ENCODE results near the gene PGS1. TPM values are rescaled to one million over a fixed set of nuclear protein-coding genes. Genes with fewer than 3 reads are reported as not detected.

The PGS1 gene
- total RNA-seq, 6 experiments from 2014 or later, result 20.2 to 26.1 (median 24.5) TPM

DNA sequence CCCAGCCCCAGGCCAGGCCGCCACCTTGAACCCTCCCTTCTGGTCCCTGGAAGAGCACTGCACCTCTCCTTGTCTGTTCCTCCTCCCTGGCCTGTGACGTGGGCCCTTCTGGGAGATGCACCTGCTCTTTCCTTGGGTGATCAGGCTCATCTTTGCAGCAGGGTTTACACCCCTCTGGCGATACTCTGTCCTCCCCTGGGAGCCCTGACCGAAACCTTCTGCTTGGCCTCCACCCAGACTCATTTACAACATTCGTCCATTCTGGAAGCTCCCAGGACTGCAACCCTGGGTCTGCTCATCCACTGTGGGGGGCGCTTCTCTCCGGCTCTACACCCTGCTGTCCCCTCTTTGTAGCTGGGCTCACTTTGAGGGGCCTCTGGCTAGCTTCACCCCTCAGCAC lies 73.3 kb downstream of the PGS1 start:
- no peak overlapping the region for H3K27ac Mint-ChIP-seq
- DNase-seq, result no peak
- no peaks in the 10 kb centered on the region for H3K4me1 Mint-ChIP-seq (ENCODE audit: low read depth)
- no peaks in the 10 kb centered on the region for H3K36me3 Mint-ChIP-seq (ENCODE audit: low read depth)
- H3K4me3 Mint-ChIP-seq, result no peak overlapping the region
- peaks cover 29% of the 10 kb centered on the region for H3K27me3 Mint-ChIP-seq (ENCODE audit: insufficient read depth)
- TF ChIP-seq, protein P1, sequence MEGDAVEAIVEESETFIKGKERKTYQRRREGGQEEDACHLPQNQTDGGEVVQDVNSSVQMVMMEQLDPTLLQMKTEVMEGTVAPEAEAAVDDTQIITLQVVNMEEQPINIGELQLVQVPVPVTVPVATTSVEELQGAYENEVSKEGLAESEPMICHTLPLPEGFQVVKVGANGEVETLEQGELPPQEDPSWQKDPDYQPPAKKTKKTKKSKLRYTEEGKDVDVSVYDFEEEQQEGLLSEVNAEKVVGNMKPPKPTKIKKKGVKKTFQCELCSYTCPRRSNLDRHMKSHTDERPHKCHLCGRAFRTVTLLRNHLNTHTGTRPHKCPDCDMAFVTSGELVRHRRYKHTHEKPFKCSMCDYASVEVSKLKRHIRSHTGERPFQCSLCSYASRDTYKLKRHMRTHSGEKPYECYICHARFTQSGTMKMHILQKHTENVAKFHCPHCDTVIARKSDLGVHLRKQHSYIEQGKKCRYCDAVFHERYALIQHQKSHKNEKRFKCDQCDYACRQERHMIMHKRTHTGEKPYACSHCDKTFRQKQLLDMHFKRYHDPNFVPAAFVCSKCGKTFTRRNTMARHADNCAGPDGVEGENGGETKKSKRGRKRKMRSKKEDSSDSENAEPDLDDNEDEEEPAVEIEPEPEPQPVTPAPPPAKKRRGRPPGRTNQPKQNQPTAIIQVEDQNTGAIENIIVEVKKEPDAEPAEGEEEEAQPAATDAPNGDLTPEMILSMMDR (IDR thresholded peaks at IDR 0.05), result no peak
- no peaks in the 10 kb centered on the region for H3K9me3 Mint-ChIP-seq

DNA sequence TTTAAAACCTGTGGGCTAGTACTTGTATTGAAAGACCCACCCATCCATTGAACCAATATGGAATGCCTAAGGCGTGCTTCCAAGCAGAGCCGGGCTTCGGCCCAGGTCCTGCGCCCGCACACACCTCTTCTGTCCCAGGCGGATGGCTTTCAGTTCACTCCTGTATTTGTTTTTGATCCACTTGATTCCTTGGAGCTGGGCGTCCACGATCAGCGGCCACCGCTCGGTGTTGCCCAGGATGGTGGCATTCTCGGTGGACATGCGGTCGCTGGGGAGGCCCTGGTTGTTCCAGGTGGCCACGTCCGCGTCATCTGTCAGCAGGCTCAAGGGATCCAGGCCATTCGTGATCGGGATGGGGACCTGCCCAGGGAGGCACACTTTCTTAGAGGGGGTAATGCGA lies 75.9 kb downstream of the PGS1 start:
- Mint-ChIP-seq H3K9me3 (no peaks in the 10 kb centered on the region), H3K36me3 (ENCODE audit: low read depth) (no peaks in the 10 kb centered on the region), H3K27ac (no peak overlapping the region), H3K4me1 (ENCODE audit: low read depth) (no peaks in the 10 kb centered on the region), H3K27me3 (ENCODE audit: insufficient read depth) (peaks cover 35% of the 10 kb centered on the region), H3K4me3 (no peak overlapping the region)
- DNase-seq, result no peak
- TF ChIP-seq, protein P1 (IDR thresholded peaks at IDR 0.05), result no peak

DNA sequence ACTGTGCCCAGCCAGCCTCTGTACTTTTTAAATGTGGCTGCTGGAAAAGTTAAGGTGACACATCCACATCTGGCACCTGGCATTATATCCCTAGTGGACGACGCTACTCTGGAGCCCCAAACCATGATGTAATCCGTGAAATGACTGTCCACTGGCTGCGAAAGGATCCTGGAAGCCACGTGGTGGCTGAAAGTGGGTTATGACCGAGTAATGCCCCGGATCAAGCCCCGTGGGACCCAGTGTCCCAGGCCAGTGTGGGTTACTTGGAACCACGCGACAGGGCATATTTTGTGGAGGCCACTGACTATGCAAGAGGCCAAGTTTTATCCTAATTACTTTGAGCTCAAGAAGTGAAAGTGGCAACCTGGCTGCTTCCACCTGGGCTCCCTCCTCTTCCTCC lies 79.6 kb downstream of the PGS1 start:
- Mint-ChIP-seq H3K27ac (no peak overlapping the region), H3K36me3 (ENCODE audit: low read depth) (no peaks in the 10 kb centered on the region), H3K27me3 (ENCODE audit: insufficient read depth) (peaks cover 43% of the 10 kb centered on the region), H3K4me1 (ENCODE audit: low read depth) (no peaks in the 10 kb centered on the region), H3K9me3 (no peaks in the 10 kb centered on the region), H3K4me3 (no peak overlapping the region)
- TF ChIP-seq, protein P1 (IDR thresholded peaks at IDR 0.05), result no peak
- DNase-seq, result no peak

DNA sequence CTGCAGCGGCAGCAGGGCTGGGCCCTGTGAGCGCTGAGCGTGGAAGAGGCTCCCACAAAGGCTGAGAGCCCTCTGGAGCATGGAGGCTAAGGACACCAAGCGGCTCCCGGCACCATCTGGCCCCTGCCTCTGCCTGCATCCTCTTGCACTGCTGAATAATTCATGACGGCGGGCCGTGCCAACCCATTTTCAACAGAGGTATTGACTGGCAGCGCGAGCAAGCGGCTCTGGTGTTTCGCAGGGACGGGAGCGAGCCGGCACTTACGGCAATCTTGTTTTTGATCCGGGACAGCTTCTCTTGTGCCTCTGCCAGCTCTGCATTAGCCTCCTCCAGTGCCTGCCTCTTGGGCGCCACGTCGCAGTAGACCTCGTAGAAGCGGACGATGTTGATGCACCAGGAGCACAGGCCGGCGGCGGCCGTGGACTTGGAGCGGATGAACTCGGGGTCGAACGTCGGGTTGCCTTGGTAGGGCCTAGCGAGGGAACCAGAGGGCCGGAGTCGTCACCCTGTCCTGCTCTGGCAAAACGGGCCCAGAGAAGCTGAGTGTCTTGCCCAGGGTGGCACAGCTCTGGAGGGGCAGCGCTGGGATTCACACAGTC lies 80.4 kb downstream of the PGS1 start:
- no peak overlapping the region for H3K27ac Mint-ChIP-seq
- H3K9me3 Mint-ChIP-seq, result no peaks in the 10 kb centered on the region
- TF ChIP-seq, protein P1 (IDR thresholded peaks at IDR 0.05), result no peak
- H3K36me3 Mint-ChIP-seq (ENCODE audit: low read depth), result no peaks in the 10 kb centered on the region
- no peak overlapping the region for H3K4me3 Mint-ChIP-seq
- H3K4me1 Mint-ChIP-seq (ENCODE audit: low read depth), result no peaks in the 10 kb centered on the region
- no peak for DNase-seq
- peaks cover 43% of the 10 kb centered on the region for H3K27me3 Mint-ChIP-seq (ENCODE audit: insufficient read depth)

DNA sequence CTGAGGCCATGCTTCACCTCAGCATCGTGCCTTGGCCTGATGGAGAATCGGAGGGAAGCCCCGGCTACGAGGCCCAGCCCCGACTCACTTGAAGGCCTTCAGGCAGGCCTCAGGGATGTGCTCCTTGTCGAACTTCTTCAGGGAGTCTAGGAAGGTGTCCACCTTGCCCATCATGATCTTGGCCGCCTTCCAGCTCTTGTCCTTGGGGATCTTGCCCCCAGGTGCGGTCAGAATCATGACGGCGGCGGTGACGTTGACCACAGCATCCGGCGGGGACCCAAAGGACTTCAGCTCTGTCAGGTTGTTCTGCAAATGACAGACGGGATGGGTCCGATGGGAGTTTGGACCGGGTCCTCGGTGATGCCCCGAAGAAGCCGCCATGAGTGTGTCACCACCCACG lies 81.2 kb downstream of the PGS1 start:
- TF ChIP-seq, protein P1 (IDR thresholded peaks at IDR 0.05), result no peak
- Mint-ChIP-seq H3K4me3 (no peak overlapping the region), H3K9me3 (no peaks in the 10 kb centered on the region), H3K4me1 (ENCODE audit: low read depth) (no peaks in the 10 kb centered on the region), H3K27me3 (ENCODE audit: insufficient read depth) (peaks cover 35% of the 10 kb centered on the region), H3K27ac (no peak overlapping the region), H3K36me3 (ENCODE audit: low read depth) (no peaks in the 10 kb centered on the region)
- no peak for DNase-seq
